ENCODE measurements around the gene ELAVL2.

GRCh38 chr9:23764219-23764618, 61.8 kb downstream of the ELAVL2 start:
- no peak for TF ChIP-seq CTCF (IDR thresholded peaks at IDR 0.05)
- no peak for TF ChIP-seq POLR2A (IDR thresholded peaks at IDR 0.05)

Data from Peyer's patch (tissue), 4 donors.